Loucy (cell line): ENCODE results near the gene MAP3K13.
"Not testable (repeated sequence)": the region's sequence is repeated elsewhere in the genome, so short reads cannot be mapped to it uniquely, and the experiment has no call there.

Experiments
- H2AFZ ChIP-seq: fragments of 200-600 bp; sonication (generic); 2 replicates; pipeline ENCODE4 v1.6.0; 2016; ENCODE audit warnings: antibody characterized with exemption, mild to moderate bottlenecking, low read length, moderate library complexity
- H3F3A ChIP-seq: fragments of 200-600 bp; 2 replicates; pipeline ENCODE4 v1.6.0; 2016; ENCODE audit warnings: antibody characterized with exemption, low read depth, mild to moderate bottlenecking
- H3K27me3 ChIP-seq: fragments of 200-600 bp; sonication (generic); 2 replicates; pipeline ENCODE4 v1.6.1; 2014; ENCODE audit warnings: low read length, mild to moderate bottlenecking; ENCODE audit not compliant: insufficient read depth, poor library complexity, severe bottlenecking
- H3K36me3 ChIP-seq: fragments of 200-600 bp; sonication (generic); 2 replicates; pipeline ENCODE4 v1.6.1; 2016; ENCODE audit warnings: low read length; ENCODE audit not compliant: insufficient read depth
- H3K4me1 ChIP-seq: fragments of 200-600 bp; sonication (generic); 2 replicates; pipeline ENCODE4 v1.5.1; 2014; ENCODE audit warnings: low read length, mild to moderate bottlenecking; ENCODE audit not compliant: insufficient read depth, poor library complexity, severe bottlenecking
- H3K4me2 ChIP-seq: fragments of 200-600 bp; sonication (generic); 2 replicates; pipeline ENCODE4 v1.6.0; 2014; ENCODE audit warnings: antibody characterized with exemption, low read length, low read depth, mild to moderate bottlenecking; ENCODE audit not compliant: poor library complexity, severe bottlenecking
- H3K4me3 ChIP-seq: fragments of 200-600 bp; sonication (generic); 2 replicates; pipeline ENCODE4 v1.5.1; 2014; ENCODE audit warnings: low read length, mild to moderate bottlenecking, mixed read lengths; ENCODE audit not compliant: poor library complexity, severe bottlenecking
- H3K79me2 ChIP-seq: fragments of 200-600 bp; sonication (generic); 2 replicates; pipeline ENCODE4 v1.6.1; 2014; ENCODE audit warnings: low read length; ENCODE audit not compliant: insufficient read depth
- H3K9ac ChIP-seq: fragments of 200-600 bp; sonication (generic); 2 replicates; pipeline ENCODE4 v1.6.0; 2014; ENCODE audit warnings: mild to moderate bottlenecking, low read depth, low read length, moderate library complexity; ENCODE audit not compliant: poor library complexity, severe bottlenecking
- H3K9me2 ChIP-seq: fragments of 200-600 bp; sonication (generic); replicated peaks from 2 replicates; pipeline ENCODE4 v1.6.1; 2016; ENCODE audit warnings: low read depth, low read length, mixed read lengths
- H3K9me3 ChIP-seq: fragments of 200-600 bp; sonication (generic); 2 replicates; pipeline ENCODE4 v1.6.1; 2014; ENCODE audit warnings: mild to moderate bottlenecking, antibody characterized with exemption, low read length, low read depth; ENCODE audit not compliant: insufficient read depth
- H4K20me1 ChIP-seq: fragments of 200-600 bp; sonication (generic); 2 replicates; pipeline ENCODE4 v1.6.0; 2014; ENCODE audit warnings: antibody characterized with exemption, low read length, mild to moderate bottlenecking; ENCODE audit not compliant: insufficient read depth, poor library complexity, severe bottlenecking
- EZH2phosphoT487 ChIP-seq: fragments of 200-600 bp; IDR thresholded peaks from 2 replicates; pipeline ENCODE4 v1.6.1; 2018; ENCODE audit warnings: antibody characterized with exemption, mild to moderate bottlenecking, moderate library complexity, borderline replicate concordance
- TF ChIP-seq, protein P1 (sequence below): fragments of 200-600 bp; sonication (generic); conservative IDR thresholded peaks from 2 replicates; pipeline ENCODE4 v1.5.1; 2014; ENCODE audit warnings: mild to moderate bottlenecking, antibody characterized with exemption, low read length

Gene MAP3K13

GRCh38 chr3:185416513-185416912, 53.6 kb downstream of the MAP3K13 start:
- no peak overlapping the region for H3K9ac ChIP-seq
- H2AFZ ChIP-seq, result no peak overlapping the region
- no peaks in the 10 kb centered on the region for H3K4me1 ChIP-seq
- H3K9me3 ChIP-seq, result no peaks in the 10 kb centered on the region
- H3F3A ChIP-seq, result no peaks in the 10 kb centered on the region
- H3K4me3 ChIP-seq, result no peak overlapping the region
- H3K4me2 ChIP-seq, result no peak overlapping the region
- H4K20me1 ChIP-seq, result no peaks in the 10 kb centered on the region
- no peaks in the 10 kb centered on the region for H3K27me3 ChIP-seq
- H3K79me2 ChIP-seq, result no peaks in the 10 kb centered on the region
- no peaks in the 10 kb centered on the region for H3K9me2 ChIP-seq
- H3K36me3 ChIP-seq, result no peaks in the 10 kb centered on the region
- TF ChIP-seq, protein P1, sequence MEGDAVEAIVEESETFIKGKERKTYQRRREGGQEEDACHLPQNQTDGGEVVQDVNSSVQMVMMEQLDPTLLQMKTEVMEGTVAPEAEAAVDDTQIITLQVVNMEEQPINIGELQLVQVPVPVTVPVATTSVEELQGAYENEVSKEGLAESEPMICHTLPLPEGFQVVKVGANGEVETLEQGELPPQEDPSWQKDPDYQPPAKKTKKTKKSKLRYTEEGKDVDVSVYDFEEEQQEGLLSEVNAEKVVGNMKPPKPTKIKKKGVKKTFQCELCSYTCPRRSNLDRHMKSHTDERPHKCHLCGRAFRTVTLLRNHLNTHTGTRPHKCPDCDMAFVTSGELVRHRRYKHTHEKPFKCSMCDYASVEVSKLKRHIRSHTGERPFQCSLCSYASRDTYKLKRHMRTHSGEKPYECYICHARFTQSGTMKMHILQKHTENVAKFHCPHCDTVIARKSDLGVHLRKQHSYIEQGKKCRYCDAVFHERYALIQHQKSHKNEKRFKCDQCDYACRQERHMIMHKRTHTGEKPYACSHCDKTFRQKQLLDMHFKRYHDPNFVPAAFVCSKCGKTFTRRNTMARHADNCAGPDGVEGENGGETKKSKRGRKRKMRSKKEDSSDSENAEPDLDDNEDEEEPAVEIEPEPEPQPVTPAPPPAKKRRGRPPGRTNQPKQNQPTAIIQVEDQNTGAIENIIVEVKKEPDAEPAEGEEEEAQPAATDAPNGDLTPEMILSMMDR, result no peak
- no peak for TF ChIP-seq EZH2phosphoT487

- H3K79me2 ChIP-seq, H3K27me3 ChIP-seq, H3K4me1 ChIP-seq, H3K9me3 ChIP-seq, H3K9me2 ChIP-seq, H3F3A ChIP-seq, H4K20me1 ChIP-seq, H3K9ac ChIP-seq, H3K36me3 ChIP-seq, H3K4me2 ChIP-seq, H2AFZ ChIP-seq, H3K4me3 ChIP-seq: not testable (repeated sequence)
Observed at GRCh38 chr3:185418561-185418977, 55.6 kb downstream of the MAP3K13 start.

GRCh38 chr3:185420762-185421161, 57.8 kb downstream of the MAP3K13 start:
- Histone ChIP-seq H3K9me3 (no peaks in the 10 kb centered on the region), H3K9me2 (no peaks in the 10 kb centered on the region), H3K79me2 (no peaks in the 10 kb centered on the region), H3K36me3 (no peaks in the 10 kb centered on the region), H3F3A (no peaks in the 10 kb centered on the region), H3K4me2 (no peak overlapping the region), H3K27me3 (no peaks in the 10 kb centered on the region), H3K4me1 (peaks cover 4% of the 10 kb centered on the region), H3K9ac (no peak overlapping the region), H4K20me1 (no peaks in the 10 kb centered on the region), H2AFZ (no peak overlapping the region), H3K4me3 (no peak overlapping the region)
- no peak for TF ChIP-seq EZH2phosphoT487
- TF ChIP-seq, protein P1, result no peak

GRCh38 chr3:185421577-185422232, 58.8 kb downstream of the MAP3K13 start:
- Histone ChIP-seq H3K4me2 (no peak overlapping the region), H3K9me2 (no peaks in the 10 kb centered on the region), H3K9ac (no peak overlapping the region), H4K20me1 (no peaks in the 10 kb centered on the region), H2AFZ (no peak overlapping the region), H3K27me3 (no peaks in the 10 kb centered on the region), H3K36me3 (no peaks in the 10 kb centered on the region), H3K79me2 (no peaks in the 10 kb centered on the region), H3K4me1 (peaks cover 4% of the 10 kb centered on the region), H3K4me3 (no peak overlapping the region), H3F3A (no peaks in the 10 kb centered on the region), H3K9me3 (no peaks in the 10 kb centered on the region)
- TF ChIP-seq, protein P1, result no peak
- TF ChIP-seq EZH2phosphoT487, result no peak
